Neural progenitor cell (in vitro differentiated cells): ENCODE measurements around the gene EID1. TPM values are rescaled to one million over a fixed set of nuclear protein-coding genes. Genes with fewer than 3 reads are reported as not detected.

Source experiments
- DNase-seq: peaks from one replicate; pipeline ENCODE4 v3.0.0-alpha.2; 2016; ENCODE audit warnings: low spot score
- H2AFZ ChIP-seq: fragments of 200-600 bp; sonication (generic); replicated peaks from 2 replicates; pipeline ENCODE4 v1.6.1; 2016; ENCODE audit warnings: antibody characterized with exemption
- H3F3A ChIP-seq: fragments of 200-600 bp; sonication (generic); 2 replicates; pipeline ENCODE4 v1.6.1; 2016; ENCODE audit warnings: antibody characterized with exemption, low read depth
- H3K27ac ChIP-seq: fragments of 200-600 bp; sonication (generic); 2 replicates; pipeline ENCODE4 v1.5.1; 2016; ENCODE audit warnings: mild to moderate bottlenecking
- H3K27me3 ChIP-seq: fragments of 200-600 bp; sonication (generic); 2 replicates; pipeline ENCODE4 v1.6.1; 2016; ENCODE audit warnings: mild to moderate bottlenecking, moderate library complexity
- H3K36me3 ChIP-seq: fragments of 200-600 bp; sonication (generic); 2 replicates; pipeline ENCODE4 v1.5.1; 2016
- H3K4me1 ChIP-seq: fragments of 200-600 bp; sonication (generic); 2 replicates; pipeline ENCODE4 v1.6.1; 2016; ENCODE audit warnings: mixed run types
- H3K4me2 ChIP-seq: fragments of 200-600 bp; sonication (generic); 2 replicates; pipeline ENCODE4 v1.6.1; 2016
- H3K4me3 ChIP-seq: fragments of 200-600 bp; sonication (generic); 2 replicates; pipeline ENCODE4 v1.5.1; 2016
- H3K79me2 ChIP-seq: fragments of 200-600 bp; sonication (generic); 2 replicates; pipeline ENCODE4 v1.6.1; 2016; ENCODE audit warnings: low read depth
- H3K9ac ChIP-seq: fragments of 200-600 bp; sonication (generic); 2 replicates; pipeline ENCODE4 v1.6.1; 2016
- H3K9me3 ChIP-seq: fragments of 200-600 bp; sonication (generic); 2 replicates; pipeline ENCODE4 v1.5.1; 2016; ENCODE audit warnings: low read depth
- H4K20me1 ChIP-seq: fragments of 200-600 bp; sonication (generic); 2 replicates; pipeline ENCODE4 v1.6.1; 2016; ENCODE audit warnings: low read depth
- H3K27ac Mint-ChIP-seq: 3 replicates; pipeline ENCODE4 v1.8.0; 2021; ENCODE audit warnings: mixed read lengths
- H3K27me3 Mint-ChIP-seq: 2 replicates; pipeline ENCODE4 v1.8.0; 2022; ENCODE audit warnings: low read depth, mild to moderate bottlenecking, inconsistent platforms, moderate library complexity, mixed read lengths; ENCODE audit not compliant: insufficient read depth
- H3K36me3 Mint-ChIP-seq: 3 replicates; pipeline ENCODE4 v1.8.0; 2021; ENCODE audit warnings: mixed read lengths
- H3K4me1 Mint-ChIP-seq: 3 replicates; pipeline ENCODE4 v1.8.0; 2021; ENCODE audit warnings: mixed read lengths
- H3K4me3 Mint-ChIP-seq: 3 replicates; pipeline ENCODE4 v1.8.0; 2021; ENCODE audit warnings: mild to moderate bottlenecking, moderate library complexity, mixed read lengths
- H3K9me3 Mint-ChIP-seq: 3 replicates; pipeline ENCODE4 v1.8.0; 2020; ENCODE audit warnings: mixed read lengths
- EZH2 ChIP-seq: fragments of 200-600 bp; sonication (generic); IDR thresholded peaks from 2 replicates; pipeline ENCODE4 v1.6.1; 2017; ENCODE audit warnings: antibody characterized with exemption, mild to moderate bottlenecking, moderate library complexity
- EZH2phosphoT487 ChIP-seq: fragments of 200-600 bp; sonication (generic); IDR thresholded peaks from 2 replicates; pipeline ENCODE4 v1.6.1; 2017; ENCODE audit warnings: antibody characterized with exemption
- total RNA-seq: library from RNA; depleted of rRNA; stranded (reverse); fragments of >200 nt; gene quantifications from 2 replicates; pipeline ENCODE4 v1.2.3, GENCODE V29; 2015; ENCODE audit warnings: low replicate concordance
- TF ChIP-seq, protein P1 (sequence below): fragments of 200-600 bp; sonication (generic); IDR thresholded peaks from 2 replicates; pipeline ENCODE4 v1.5.1; 2017; ENCODE audit warnings: antibody characterized with exemption, mild to moderate bottlenecking

EID1 gene
- total RNA-seq, 1 donor from 2014 or later, result 292 TPM

DNA sequence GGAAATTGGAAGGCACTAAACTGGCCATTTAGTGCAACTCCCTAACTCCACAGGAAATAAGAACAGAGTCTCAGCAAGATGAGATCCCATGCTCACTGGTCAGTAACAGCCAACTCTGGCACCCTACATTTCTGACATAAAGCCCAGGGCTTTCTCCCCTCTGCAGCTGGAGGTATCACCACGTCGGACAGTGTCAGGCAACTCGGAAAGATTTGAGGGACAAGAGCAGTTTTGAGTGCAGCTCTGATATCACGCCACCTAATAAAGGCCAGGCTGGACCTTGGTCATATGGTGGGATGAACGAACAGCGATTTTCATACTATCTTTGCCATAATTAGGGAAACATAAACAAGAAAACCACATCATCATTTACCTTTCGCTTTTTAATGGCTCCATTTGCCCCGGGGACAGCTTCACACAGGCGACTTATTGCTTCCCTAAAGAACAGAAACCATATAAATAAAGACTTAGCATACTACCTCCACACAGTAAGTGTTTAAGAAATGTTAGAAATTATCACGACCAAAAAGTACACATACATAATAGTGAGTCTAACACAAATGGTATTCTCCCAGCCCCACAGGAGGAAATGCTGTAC is 12.5 kb downstream of the EID1 start:
- Histone ChIP-seq H3K27ac (no peak overlapping the region), H3K9ac (no peak overlapping the region), H3F3A (no peaks in the 10 kb centered on the region), H3K9me3 (no peaks in the 10 kb centered on the region), H3K79me2 (no peaks in the 10 kb centered on the region), H3K27me3 (no peaks in the 10 kb centered on the region), H3K4me3 (no peak overlapping the region), H3K4me2 (no peak overlapping the region), H3K36me3 (no peaks in the 10 kb centered on the region), H2AFZ (no peak overlapping the region), H4K20me1 (no peaks in the 10 kb centered on the region), H3K4me1 (no peaks in the 10 kb centered on the region)
- Mint-ChIP-seq H3K9me3 (no peaks in the 10 kb centered on the region), H3K27ac (no peak overlapping the region), H3K36me3 (no peaks in the 10 kb centered on the region), H3K27me3 (no peaks in the 10 kb centered on the region), H3K4me3 (no peak overlapping the region), H3K4me1 (peaks cover 6% of the 10 kb centered on the region)
- TF ChIP-seq, protein P1, sequence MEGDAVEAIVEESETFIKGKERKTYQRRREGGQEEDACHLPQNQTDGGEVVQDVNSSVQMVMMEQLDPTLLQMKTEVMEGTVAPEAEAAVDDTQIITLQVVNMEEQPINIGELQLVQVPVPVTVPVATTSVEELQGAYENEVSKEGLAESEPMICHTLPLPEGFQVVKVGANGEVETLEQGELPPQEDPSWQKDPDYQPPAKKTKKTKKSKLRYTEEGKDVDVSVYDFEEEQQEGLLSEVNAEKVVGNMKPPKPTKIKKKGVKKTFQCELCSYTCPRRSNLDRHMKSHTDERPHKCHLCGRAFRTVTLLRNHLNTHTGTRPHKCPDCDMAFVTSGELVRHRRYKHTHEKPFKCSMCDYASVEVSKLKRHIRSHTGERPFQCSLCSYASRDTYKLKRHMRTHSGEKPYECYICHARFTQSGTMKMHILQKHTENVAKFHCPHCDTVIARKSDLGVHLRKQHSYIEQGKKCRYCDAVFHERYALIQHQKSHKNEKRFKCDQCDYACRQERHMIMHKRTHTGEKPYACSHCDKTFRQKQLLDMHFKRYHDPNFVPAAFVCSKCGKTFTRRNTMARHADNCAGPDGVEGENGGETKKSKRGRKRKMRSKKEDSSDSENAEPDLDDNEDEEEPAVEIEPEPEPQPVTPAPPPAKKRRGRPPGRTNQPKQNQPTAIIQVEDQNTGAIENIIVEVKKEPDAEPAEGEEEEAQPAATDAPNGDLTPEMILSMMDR, result no peak
- TF ChIP-seq EZH2phosphoT487 (no peak), EZH2 (no peak)
- DNase-seq, result no peak

DNA sequence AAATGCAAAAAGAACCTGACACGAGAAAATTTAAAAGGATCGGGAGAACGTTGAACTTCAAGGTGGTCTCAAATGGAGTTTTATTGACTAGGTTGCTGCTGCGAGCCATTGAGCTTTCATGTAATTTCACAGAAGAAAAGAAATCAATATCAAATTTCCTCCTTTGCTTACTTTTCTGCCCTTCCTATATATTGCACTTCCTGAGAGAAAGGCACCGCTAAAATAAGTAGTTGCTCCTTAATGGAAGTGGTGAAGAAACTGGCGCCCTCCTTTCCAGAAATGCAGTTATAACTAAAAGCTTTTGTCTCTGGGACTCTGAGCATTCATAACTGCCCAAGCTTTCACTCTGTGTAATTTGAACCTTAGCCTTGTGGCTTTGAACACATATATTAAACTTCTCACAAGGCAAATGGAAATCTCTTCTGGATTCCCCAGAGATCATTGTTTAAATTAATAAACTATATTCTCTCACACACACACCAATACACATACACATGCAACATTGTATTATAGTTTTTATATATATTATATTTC is 13.4 kb downstream of the EID1 start:
- no peak overlapping the region for H3K4me3 Mint-ChIP-seq
- no peak overlapping the region for H3K27ac ChIP-seq
- H3K27me3 Mint-ChIP-seq, result peaks cover under 1% of the 10 kb centered on the region
- TF ChIP-seq EZH2phosphoT487, result no peak
- no peak for TF ChIP-seq EZH2
- TF ChIP-seq, protein P1, result no peak
- no peak overlapping the region for H3K27ac Mint-ChIP-seq
- H3K36me3 Mint-ChIP-seq, result no peaks in the 10 kb centered on the region
- H3K36me3 ChIP-seq, result no peaks in the 10 kb centered on the region
- peaks cover 6% of the 10 kb centered on the region for H3K4me1 Mint-ChIP-seq
- H3K9ac ChIP-seq, result no peak overlapping the region
- no peak overlapping the region for H3K4me3 ChIP-seq
- H3K4me1 ChIP-seq, result no peaks in the 10 kb centered on the region
- no peaks in the 10 kb centered on the region for H3K9me3 ChIP-seq
- no peak overlapping the region for H3K4me2 ChIP-seq
- no peak overlapping the region for H2AFZ ChIP-seq
- H3K9me3 Mint-ChIP-seq, result no peaks in the 10 kb centered on the region
- H3K27me3 ChIP-seq, result no peaks in the 10 kb centered on the region
- DNase-seq, result no peak
- H3K79me2 ChIP-seq, result no peaks in the 10 kb centered on the region
- no peaks in the 10 kb centered on the region for H3F3A ChIP-seq
- no peaks in the 10 kb centered on the region for H4K20me1 ChIP-seq

DNA sequence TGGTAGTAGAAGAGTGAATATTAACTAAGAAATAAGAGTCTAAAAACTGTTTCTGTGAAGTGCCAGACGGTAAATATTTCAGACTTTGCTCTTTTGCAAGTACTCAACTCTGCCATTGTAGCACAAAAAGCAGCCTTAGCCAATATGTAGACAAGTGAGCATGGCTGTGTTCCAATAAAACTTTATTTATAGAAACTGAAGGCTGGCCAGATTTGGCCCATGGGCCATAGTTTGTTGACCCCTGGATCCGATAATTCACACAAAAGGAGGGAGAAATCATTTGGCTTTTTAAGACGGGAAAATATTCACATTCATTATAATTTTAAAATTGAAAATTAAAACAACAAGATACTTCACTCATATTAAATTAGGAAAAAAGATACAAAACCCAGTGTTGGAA is 15.4 kb downstream of the EID1 start:
- peaks cover 19% of the 10 kb centered on the region for H3K4me1 ChIP-seq
- no peak overlapping the region for H3K27ac Mint-ChIP-seq
- H3K27me3 ChIP-seq, result no peaks in the 10 kb centered on the region
- no peaks in the 10 kb centered on the region for H3K36me3 ChIP-seq
- no peak overlapping the region for H3K9ac ChIP-seq
- H3K4me1 Mint-ChIP-seq, result peaks cover 25% of the 10 kb centered on the region
- H3K36me3 Mint-ChIP-seq, result no peaks in the 10 kb centered on the region
- H3K9me3 ChIP-seq, result no peaks in the 10 kb centered on the region
- no peaks in the 10 kb centered on the region for H3K79me2 ChIP-seq
- peaks cover 4% of the 10 kb centered on the region for H3K27me3 Mint-ChIP-seq
- H3K4me2 ChIP-seq, result no peak overlapping the region
- H3K27ac ChIP-seq, result no peak overlapping the region
- TF ChIP-seq EZH2phosphoT487, result no peak
- TF ChIP-seq EZH2, result no peak
- H3K4me3 Mint-ChIP-seq, result no peak overlapping the region
- no peak for DNase-seq
- H3K9me3 Mint-ChIP-seq, result no peaks in the 10 kb centered on the region
- H3K4me3 ChIP-seq, result no peak overlapping the region
- H2AFZ ChIP-seq, result no peak overlapping the region
- no peaks in the 10 kb centered on the region for H4K20me1 ChIP-seq
- H3F3A ChIP-seq, result peaks cover 5% of the 10 kb centered on the region
